Neuronal stem cell (in vitro differentiated cells): ENCODE measurements around the gene SFXN5.

Experiments used
- DNase-seq: peaks from one replicate; pipeline ENCODE4 v3.0.0-alpha.2; 2013; ENCODE audit warnings: low spot score
- H2AFZ ChIP-seq: one replicate; pipeline ENCODE4 v1.6.1; 2013; ENCODE audit warnings: mild to moderate bottlenecking, low read length, inconsistent platforms
- H2AK5ac ChIP-seq: 2 replicates; pipeline ENCODE4 v1.6.1; 2013; ENCODE audit warnings: low read depth, mild to moderate bottlenecking, inconsistent platforms, low read length, moderate library complexity, mixed read lengths
- H2BK120ac ChIP-seq: 2 replicates; pipeline ENCODE4 v1.6.1; 2013; ENCODE audit warnings: low read depth, mild to moderate bottlenecking, inconsistent platforms, low read length, moderate library complexity, mixed read lengths
- H2BK12ac ChIP-seq: one replicate; pipeline ENCODE4 v1.6.1; 2013; ENCODE audit warnings: low read length, inconsistent platforms
- H2BK15ac ChIP-seq: 2 replicates; pipeline ENCODE4 v1.6.1; 2013; ENCODE audit warnings: mild to moderate bottlenecking, low read length, inconsistent platforms, mixed read lengths
- H2BK5ac ChIP-seq: one replicate; pipeline ENCODE4 v1.6.1; 2013; ENCODE audit warnings: inconsistent platforms, mild to moderate bottlenecking, low read length, moderate library complexity
- H3K14ac ChIP-seq: one replicate; pipeline ENCODE4 v1.6.1; 2013; ENCODE audit warnings: low read length, inconsistent platforms
- H3K18ac ChIP-seq: 2 replicates; pipeline ENCODE4 v1.6.1; 2013; ENCODE audit warnings: low read length, inconsistent platforms
- H3K23ac ChIP-seq: 2 replicates; pipeline ENCODE4 v1.6.1; 2013; ENCODE audit warnings: low read depth, mild to moderate bottlenecking, mixed read lengths, low read length, inconsistent platforms; ENCODE audit not compliant: poor library complexity
- H3K27ac ChIP-seq: replicated peaks from 3 replicates; pipeline ENCODE4 v1.5.1; 2013; ENCODE audit warnings: low read length, inconsistent platforms
- H3K27me3 ChIP-seq, 3 experiments: 2 replicates each; pipeline ENCODE4 v1.6.1; 2013; ENCODE audit warnings: low read length in 3 of 3, mild to moderate bottlenecking in 2 of 3, inconsistent platforms in 1 of 3, low read depth in 1 of 3, mixed read lengths in 1 of 3, moderate library complexity in 1 of 3; ENCODE audit not compliant: control insufficient read depth in 3 of 3, insufficient read depth in 3 of 3
- H3K36me3 ChIP-seq, 2 donors: replicated peaks in 1 of 2; 2 replicates each; pipeline ENCODE4 v1.6.1; 2013; ENCODE audit warnings: low read length in 2 of 2; ENCODE audit not compliant: control insufficient read depth in 2 of 2, insufficient read depth in 2 of 2
- H3K4ac ChIP-seq: 2 replicates; pipeline ENCODE4 v1.6.1; 2013; ENCODE audit warnings: inconsistent platforms, mild to moderate bottlenecking, low read length, moderate library complexity
- H3K4me1 ChIP-seq, 2 donors: 1 replicate in 1 of 2; 2 replicates in 1 of 2; pipeline ENCODE4 v1.6.1; 2013; ENCODE audit warnings: low read length in 2 of 2, low read depth in 1 of 2; ENCODE audit not compliant: control insufficient read depth in 2 of 2, insufficient read depth in 1 of 2
- H3K4me2 ChIP-seq: one replicate; pipeline ENCODE4 v1.6.1; 2013; ENCODE audit warnings: mild to moderate bottlenecking, low read length, inconsistent platforms; ENCODE audit not compliant: insufficient read depth, poor library complexity, severe bottlenecking
- H3K4me3 ChIP-seq, 2 donors: 2 replicates each; pipeline ENCODE4 v1.5.1; 2013; ENCODE audit warnings: low read length in 2 of 2, mild to moderate bottlenecking in 2 of 2, inconsistent platforms in 1 of 2, moderate library complexity in 1 of 2
- H3K79me1 ChIP-seq: one replicate; pipeline ENCODE4 v1.6.1; 2013; ENCODE audit warnings: low read depth, mild to moderate bottlenecking, inconsistent platforms, low read length, moderate library complexity
- H3K9ac ChIP-seq: one replicate; pipeline ENCODE4 v1.6.1; 2013; ENCODE audit warnings: mild to moderate bottlenecking, low read depth, low read length, inconsistent platforms; ENCODE audit not compliant: poor library complexity
- H3K9me3 ChIP-seq, 2 donors: replicated peaks in 1 of 2; 2 replicates each; pipeline versions ENCODE3 to v1.6.1; 2013; ENCODE audit warnings: low read length in 2 of 2, mild to moderate bottlenecking in 2 of 2, inconsistent platforms in 1 of 2, low read depth in 1 of 2, mixed read lengths in 1 of 2, moderate library complexity in 1 of 2; ENCODE audit not compliant: control insufficient read depth in 2 of 2, insufficient read depth in 1 of 2
- H4K8ac ChIP-seq: one replicate; pipeline ENCODE4 v1.6.1; 2013; ENCODE audit warnings: low read depth, mild to moderate bottlenecking, inconsistent platforms, low read length, moderate library complexity
- H4K91ac ChIP-seq: one replicate; pipeline ENCODE4 v1.6.1; 2013; ENCODE audit warnings: low read length, low read depth, mild to moderate bottlenecking, inconsistent platforms; ENCODE audit not compliant: poor library complexity
- WGBS, 2 donors: extraction: QIAGEN DNeasy Blood & Tissue Kit; methylation state at CpG; one replicate each; pipeline ENCODE4 v1.1.7; 2013; ENCODE audit warnings: missing lambda C conversion rate in 2 of 2, mixed read lengths in 1 of 2; ENCODE audit not compliant: insufficient read length in 2 of 2, insufficient replicate concordance in 1 of 2; ENCODE audit errors: extremely low coverage in 2 of 2; 5-methylcytosine and 5-hydroxymethylcytosine counted together

SFXN5 gene

DNA sequence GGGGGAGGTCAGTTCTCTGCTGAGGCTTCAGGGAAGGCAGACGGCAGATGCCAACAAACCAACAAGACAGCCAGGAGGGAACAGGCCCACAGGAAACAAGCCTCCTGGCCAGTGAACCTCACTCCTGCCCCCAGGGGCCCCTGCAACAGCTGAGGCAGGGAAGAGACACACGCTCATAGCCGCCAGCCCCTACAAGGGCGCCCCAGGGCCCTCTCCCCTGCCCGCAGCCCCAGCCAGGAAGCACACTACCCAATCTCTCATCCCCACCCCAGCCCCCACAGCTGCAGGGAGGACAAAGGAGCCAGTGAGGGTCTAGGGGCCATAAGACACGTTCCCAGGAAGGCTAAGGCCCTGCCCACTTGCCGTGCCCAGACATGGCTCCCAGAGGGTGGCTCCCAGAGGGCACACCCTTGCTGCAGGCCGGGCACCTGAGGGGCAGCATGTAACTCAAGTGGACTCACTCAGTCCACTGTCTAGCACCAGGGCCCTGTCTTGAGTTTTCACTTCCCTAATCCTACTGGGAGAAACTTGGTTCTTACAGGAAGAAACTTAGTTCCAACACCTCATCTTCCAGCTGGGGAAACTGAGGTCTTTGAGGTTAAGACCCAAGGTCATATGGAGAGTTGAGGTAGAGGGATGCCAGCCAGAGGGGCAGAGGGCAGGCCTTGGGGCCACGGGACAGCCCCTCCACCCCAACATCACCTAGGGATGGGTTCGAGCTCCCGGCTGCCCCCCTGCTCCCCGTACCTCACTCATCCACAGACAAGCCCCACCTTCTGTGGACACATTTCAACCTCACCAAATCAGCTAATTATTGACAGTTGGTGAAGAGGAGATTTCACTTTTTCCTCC, 116.9 kb downstream of the SFXN5 start:
- peak overlapping the region; percentile 71 for H2BK15ac ChIP-seq
- H3K4me1 ChIP-seq = peaks cover 8 to 48% of the 10 kb centered on the region in 2 donors

GRCh38 chr2:72953976-72954375, 117.5 kb downstream of the SFXN5 start:
- DNase-seq = no peak

More for the DNA sequence above, 116.9 kb downstream of the SFXN5 start:
- Histone ChIP-seq H2AK5ac (peak overlapping the region; percentile 87), H3K18ac (peak overlapping the region; percentile 93), H3K4me2 (peak overlapping the region; percentile 34), H2AFZ (no peak overlapping the region), H3K14ac (no peak overlapping the region), H3K23ac (no peak overlapping the region), H3K4ac (peak overlapping the region; percentile 54), H3K9ac (peak overlapping the region; percentile 50), H3K36me3 (no peaks in the 10 kb centered on the region), H3K79me1 (no peaks in the 10 kb centered on the region), H3K27ac (peak overlapping the region; percentile 95), H3K4me3 (no peak overlapping the region), H3K9me3 (peaks cover 0 to 6% of the 10 kb centered on the region in 2 donors), H4K8ac (no peak overlapping the region), H4K91ac (peak overlapping the region; percentile 98), H2BK5ac (peak overlapping the region; percentile 58), H3K27me3 (peaks cover 0 to 40% (median 0%) of the 10 kb centered on the region in 3 experiments), H2BK120ac (peak overlapping the region; percentile 47), H2BK12ac (no peak overlapping the region)
- no peak for DNase-seq
- WGBS, 2 donors = no CpG with 5 or more reads among the region's 12 CpGs

DNA sequence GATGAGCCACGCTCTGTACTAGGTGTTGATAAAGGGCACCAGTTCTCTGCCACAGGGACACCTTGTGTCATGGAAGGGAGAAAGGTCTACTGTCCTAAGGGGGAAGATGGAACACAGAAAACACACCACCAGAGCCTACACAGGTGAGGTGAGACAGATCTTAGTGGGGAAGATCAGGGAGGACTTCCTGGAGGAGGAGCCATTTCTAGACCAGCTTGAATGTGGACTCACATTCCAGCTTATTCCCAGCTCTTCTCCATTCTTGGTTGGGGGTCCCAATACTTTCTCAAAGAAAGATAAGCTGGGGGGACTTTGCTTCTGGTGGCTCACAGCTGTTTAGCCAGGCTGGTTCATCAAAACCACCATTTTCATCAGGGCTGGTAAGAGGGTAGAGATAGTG, 118.0 kb downstream of the SFXN5 start:
- H2AK5ac ChIP-seq = no peak overlapping the region
- no peak overlapping the region for H3K14ac ChIP-seq
- no peak overlapping the region for H3K4me3 ChIP-seq
- no peak overlapping the region for H4K91ac ChIP-seq
- H3K4ac ChIP-seq = no peak overlapping the region
- H3K4me1 ChIP-seq = peaks cover 8 to 48% of the 10 kb centered on the region in 2 donors
- H3K79me1 ChIP-seq = no peaks in the 10 kb centered on the region
- DNase-seq = no peak
- H4K8ac ChIP-seq = no peak overlapping the region
- WGBS, 2 donors = no CpG with 5 or more reads among the region's 1 CpG
- H3K23ac ChIP-seq = no peak overlapping the region
- H3K27me3 ChIP-seq = peaks cover 0 to 40% (median 0%) of the 10 kb centered on the region in 3 experiments
- no peak overlapping the region for H2BK12ac ChIP-seq
- H2BK5ac ChIP-seq = no peak overlapping the region
- H2BK15ac ChIP-seq = no peak overlapping the region
- H3K18ac ChIP-seq = no peak overlapping the region
- peaks cover 0 to 6% of the 10 kb centered on the region in 2 donors for H3K9me3 ChIP-seq
- H2BK120ac ChIP-seq = no peak overlapping the region
- no peak overlapping the region for H3K4me2 ChIP-seq
- H2AFZ ChIP-seq = no peak overlapping the region
- no peaks in the 10 kb centered on the region for H3K36me3 ChIP-seq
- H3K9ac ChIP-seq = no peak overlapping the region
- no peak overlapping the region for H3K27ac ChIP-seq

More at GRCh38 chr2:72953976-72954375, 117.5 kb downstream of the SFXN5 start:
- H3K9ac ChIP-seq = no peak overlapping the region
- peak overlapping the region; percentile 87 for H2AK5ac ChIP-seq
- H3K36me3 ChIP-seq = no peaks in the 10 kb centered on the region
- no peak overlapping the region for H3K4me3 ChIP-seq
- peaks cover 0 to 40% (median 0%) of the 10 kb centered on the region in 3 experiments for H3K27me3 ChIP-seq
- H3K23ac ChIP-seq = no peak overlapping the region
- no peak overlapping the region for H2BK12ac ChIP-seq
- peak overlapping the region; percentile 91 for H3K18ac ChIP-seq
- peak overlapping the region; percentile 47 for H2BK120ac ChIP-seq
- H3K79me1 ChIP-seq = no peaks in the 10 kb centered on the region
- peak overlapping the region; percentile 95 for H3K27ac ChIP-seq
- no CpG with 5 or more reads among the region's 4 CpGs for WGBS, 2 donors
- H4K8ac ChIP-seq = no peak overlapping the region
- peaks cover 0 to 6% of the 10 kb centered on the region in 2 donors for H3K9me3 ChIP-seq
- no peak overlapping the region for H2AFZ ChIP-seq
- H3K14ac ChIP-seq = no peak overlapping the region
- no peak overlapping the region for H3K4me2 ChIP-seq
- H3K4me1 ChIP-seq = peaks cover 8 to 48% of the 10 kb centered on the region in 2 donors
- H4K91ac ChIP-seq = no peak overlapping the region
- H2BK5ac ChIP-seq = peak overlapping the region; percentile 58
- H2BK15ac ChIP-seq = no peak overlapping the region
- no peak overlapping the region for H3K4ac ChIP-seq

- H2BK12ac ChIP-seq = peak overlapping the region; percentile 16
- WGBS, 2 donors = no CpG with 5 or more reads among the region's 14 CpGs
- H3K27me3 ChIP-seq = peaks cover 0 to 37% (median 0%) of the 10 kb centered on the region in 3 experiments
Observed at GRCh38 chr2:72952961-72953360, 118.6 kb downstream of the SFXN5 start.

More at GRCh38 chr2:72952961-72953360, 118.6 kb downstream of the SFXN5 start:
- H3K79me1 ChIP-seq = no peaks in the 10 kb centered on the region
- no peak overlapping the region for H3K14ac ChIP-seq
- H3K9ac ChIP-seq = no peak overlapping the region
- H3K4me1 ChIP-seq = peaks cover 8 to 48% of the 10 kb centered on the region in 2 donors
- H4K91ac ChIP-seq = no peak overlapping the region
- H3K23ac ChIP-seq = no peak overlapping the region
- no peak overlapping the region for H2AFZ ChIP-seq
- no peak overlapping the region for H4K8ac ChIP-seq
- no peak overlapping the region for H2BK120ac ChIP-seq
- peaks cover 0 to 6% of the 10 kb centered on the region in 2 donors for H3K9me3 ChIP-seq
- no peak overlapping the region for H3K4me3 ChIP-seq
- no peak overlapping the region for H2BK5ac ChIP-seq
- no peak overlapping the region for H3K27ac ChIP-seq
- no peaks in the 10 kb centered on the region for H3K36me3 ChIP-seq
- no peak for DNase-seq
- no peak overlapping the region for H3K4me2 ChIP-seq
- peak overlapping the region; percentile 34 for H3K18ac ChIP-seq
- H3K4ac ChIP-seq = no peak overlapping the region
- no peak overlapping the region for H2AK5ac ChIP-seq
- H2BK15ac ChIP-seq = no peak overlapping the region
